OCI-LY7 (cell line): ENCODE data around the gene MIA.

Experiments
- CTCF ChIP-seq: fragments of 200-600 bp; sonication (generic); conservative IDR thresholded peaks from 2 replicates; pipeline ENCODE4 v1.5.1; 2014; ENCODE audit warnings: mild to moderate bottlenecking, antibody characterized with exemption, low read length, moderate library complexity, mixed read lengths
- EZH2phosphoT487 ChIP-seq: fragments of 200-600 bp; sonication (generic); IDR thresholded peaks from 2 replicates; pipeline ENCODE4 v1.6.1; 2018; ENCODE audit warnings: low read depth, borderline replicate concordance, mild to moderate bottlenecking, mixed run types, antibody characterized with exemption, low read length, moderate library complexity, mixed read lengths

GRCh38 chr19:40775632-40776022 lies 306 bp downstream of the MIA start:
- no peak for TF ChIP-seq CTCF
- no peak for TF ChIP-seq EZH2phosphoT487
